Measurements from ENCODE around the gene SUGT1.
"Not testable (repeated sequence)": the region's sequence is repeated elsewhere in the genome, so short reads cannot be mapped to it uniquely, and the experiment has no call there.

SUGT1 gene

GRCh38 chr13:52652196-52652979 lies at the start of gene SUGT1:
Gene SUGT1, plus strand, starts transcription at chr13:52652836. Its CDS starts 85 bp downstream, at chr13:52652921.
- peak; percentile 98 for DNase-seq

DNA sequence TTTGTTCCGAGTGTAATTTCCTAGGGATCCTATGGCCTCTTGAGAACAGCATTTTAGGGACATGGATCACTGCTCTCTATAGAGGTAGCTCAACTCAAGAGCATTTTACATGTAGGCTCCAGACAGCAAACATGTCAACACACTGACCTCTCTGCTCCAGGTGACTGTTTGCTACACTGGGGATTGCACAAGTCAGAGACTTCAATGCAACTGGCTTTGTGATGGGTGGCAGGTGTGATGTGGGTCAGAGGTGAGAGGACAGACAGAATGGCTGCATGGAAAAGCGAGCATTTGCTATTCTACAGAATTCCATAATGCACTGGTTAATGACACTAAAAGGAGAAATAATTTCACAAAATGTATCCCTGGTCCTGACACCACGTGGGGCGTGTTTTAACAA lies 49.3 kb upstream of the SUGT1 start:
- DNase-seq = not testable (repeated sequence)

DNA sequence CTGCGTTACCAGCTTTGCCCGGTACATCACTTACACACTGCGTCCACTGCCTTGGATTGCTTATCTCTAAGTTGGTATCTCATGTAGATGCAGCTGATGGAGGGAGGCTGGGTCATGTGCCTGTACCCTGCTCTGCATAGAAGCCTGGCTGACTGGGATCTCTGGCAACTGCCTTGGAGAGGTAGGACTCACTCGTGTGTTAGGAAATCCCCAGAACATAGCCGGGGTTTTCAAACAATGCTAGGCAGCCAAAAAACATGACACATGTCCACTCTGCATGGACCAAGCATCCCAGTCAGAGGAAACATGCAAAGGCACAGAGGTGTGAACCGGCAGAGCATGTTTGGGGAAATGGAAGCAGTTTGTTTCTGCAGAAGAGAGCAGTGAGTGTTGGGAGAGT lies 46.5 kb upstream of the SUGT1 start:
- DNase-seq = not testable (repeated sequence)

- not testable (repeated sequence) for DNase-seq
These were observed 45.8 kb upstream of the SUGT1 start for GRCh38 chr13:52606795-52607194.

GRCh38 chr13:52608184-52608583 lies 44.5 kb upstream of the SUGT1 start:
- not testable (repeated sequence) for DNase-seq

DNA sequence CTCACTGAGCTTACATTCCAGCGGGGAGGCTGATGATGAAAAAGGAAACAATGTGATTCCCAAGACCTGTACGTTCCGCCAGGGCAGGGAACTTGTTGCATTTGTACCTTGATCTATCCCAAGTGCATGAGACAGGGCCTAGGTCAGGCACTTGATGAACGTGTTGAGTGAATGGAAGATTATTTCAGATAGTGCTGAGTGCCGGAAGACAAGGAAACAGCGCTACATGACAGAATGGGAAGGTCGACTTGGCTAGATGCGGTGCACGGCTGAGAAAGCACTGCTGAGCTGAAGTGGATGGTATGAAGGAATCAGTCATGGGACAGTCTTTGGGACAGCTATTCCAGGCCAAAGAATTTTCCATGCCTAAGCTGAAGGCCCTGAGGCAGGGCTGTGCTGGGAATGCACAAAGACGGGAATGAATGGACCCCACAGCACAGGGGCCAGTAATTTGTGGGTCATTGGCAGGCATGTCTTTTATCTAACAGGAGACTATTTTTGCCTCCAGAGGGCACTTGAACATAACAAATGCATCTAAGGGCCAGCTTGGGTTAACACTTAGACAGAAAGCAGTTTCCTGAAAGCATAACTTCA lies 43.5 kb upstream of the SUGT1 start:
- DNase-seq = peak; percentile 38

DNA sequence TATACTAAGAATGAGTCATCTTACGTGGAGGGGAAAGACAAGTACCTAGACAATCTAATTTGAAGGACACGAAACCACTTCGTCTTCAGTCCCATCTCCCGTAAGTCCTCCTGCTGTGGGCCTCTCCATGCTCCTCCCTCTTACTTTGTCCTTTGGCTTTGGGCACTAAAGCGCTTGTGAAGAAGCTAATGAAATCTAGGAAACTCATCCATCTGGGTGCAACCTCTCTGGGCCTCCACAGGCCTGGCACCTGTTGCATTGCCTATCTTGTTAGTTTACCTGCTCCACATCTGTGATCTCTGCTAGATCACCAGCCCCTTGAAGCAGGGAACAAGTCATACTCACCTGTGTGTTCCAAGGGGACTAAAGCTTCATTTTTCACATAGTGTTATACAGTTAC lies 42.5 kb upstream of the SUGT1 start:
- DNase-seq = not testable (repeated sequence)

GRCh38 chr13:52615134-52615801 lies 37.4 kb upstream of the SUGT1 start:
- DNase-seq = no peak

DNA sequence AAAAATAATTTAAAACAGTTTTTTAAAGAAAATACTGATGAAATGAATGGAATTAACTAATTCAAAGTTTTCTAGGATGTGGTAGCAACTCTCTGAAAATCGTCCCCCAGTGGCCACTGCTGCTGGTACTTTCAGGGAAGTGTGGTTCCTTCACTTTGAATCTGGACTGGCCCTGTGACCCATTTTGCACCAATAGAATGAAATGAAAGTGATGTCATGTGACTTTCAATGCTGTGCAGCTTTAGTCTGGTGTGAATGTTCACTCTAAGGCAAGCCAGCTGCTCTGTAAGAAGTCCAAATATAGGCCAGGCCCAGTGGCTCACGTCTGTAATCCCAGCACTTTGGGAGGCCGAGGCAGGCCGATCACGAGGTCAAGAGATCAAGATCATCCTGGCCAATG lies 36.8 kb upstream of the SUGT1 start:
- DNase-seq = no peak

GRCh38 chr13:52617070-52618060 lies 35.3 kb upstream of the SUGT1 start:
- peak; percentile 92 for DNase-seq

DNA sequence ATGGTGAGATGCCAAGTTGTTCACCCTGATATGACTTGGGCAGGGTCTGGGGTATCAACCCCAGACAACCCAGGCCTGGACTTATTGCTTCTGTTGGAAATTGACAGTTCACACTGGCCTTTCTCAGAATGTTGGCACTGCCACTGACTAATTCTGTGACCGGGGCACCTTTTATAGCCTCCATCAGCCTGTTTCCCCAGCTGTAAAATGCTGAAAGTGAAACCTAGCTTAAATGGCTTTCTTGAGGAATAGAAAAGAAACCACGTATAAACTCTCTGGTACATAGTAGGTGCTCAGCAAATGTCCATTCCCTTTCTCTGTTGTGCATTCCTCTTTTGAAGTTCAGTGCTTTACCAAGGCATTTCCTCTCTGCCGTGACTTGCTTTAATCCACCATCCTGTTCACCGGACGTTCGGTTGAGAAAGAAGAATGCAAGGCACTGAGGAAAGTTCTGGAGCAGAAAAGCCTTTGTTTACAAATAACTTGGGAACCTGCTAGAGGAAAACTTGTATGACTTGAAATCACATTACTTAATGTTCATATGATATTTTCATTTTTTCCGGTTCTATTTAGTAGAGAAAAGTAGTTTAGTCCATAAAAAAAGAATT lies 21.4 kb upstream of the SUGT1 start:
- not testable (repeated sequence) for DNase-seq

DNA sequence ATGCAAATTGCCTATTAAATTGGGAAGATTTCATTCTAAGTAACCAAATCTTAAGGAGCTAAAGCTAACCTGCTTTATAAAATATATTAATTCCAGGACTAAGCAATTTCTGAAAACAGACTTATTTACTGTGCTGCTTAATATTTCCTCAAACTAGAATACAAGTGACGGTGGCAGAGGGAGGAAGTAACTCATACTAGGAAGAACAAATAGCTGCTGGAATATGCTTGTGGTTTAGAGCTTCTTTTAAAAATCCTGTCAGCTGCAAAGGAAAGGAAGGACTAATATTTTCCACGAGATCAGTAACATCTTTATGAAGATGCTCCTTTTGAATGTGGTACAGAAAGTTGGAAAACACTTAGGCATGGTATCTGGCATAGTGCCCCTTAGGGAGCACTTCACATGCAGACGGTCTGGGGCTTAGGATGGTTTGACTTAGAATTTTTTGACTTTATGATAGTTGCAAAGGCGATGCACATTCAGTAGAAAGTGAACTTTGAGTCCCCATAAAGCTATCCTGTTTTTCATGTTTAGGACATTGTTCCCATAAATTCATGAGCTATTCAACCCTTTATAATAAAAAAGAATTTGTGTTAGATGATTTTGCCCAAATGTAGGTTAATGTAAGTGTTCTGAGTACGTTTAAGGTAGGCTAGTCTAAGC lies 13.8 kb upstream of the SUGT1 start:
- DNase-seq = no peak

GRCh38 chr13:52642131-52642530 lies 10.5 kb upstream of the SUGT1 start, which contains the start of gene HNRNPA1L2:
Gene HNRNPA1L2, plus strand, starts transcription at chr13:52642431. Its CDS starts 62 bp downstream, at chr13:52642493.
- no peak for DNase-seq

- DNase-seq = no peak
These were observed 8.5 kb upstream of the SUGT1 start for GRCh38 chr13:52644108-52644507.

DNA sequence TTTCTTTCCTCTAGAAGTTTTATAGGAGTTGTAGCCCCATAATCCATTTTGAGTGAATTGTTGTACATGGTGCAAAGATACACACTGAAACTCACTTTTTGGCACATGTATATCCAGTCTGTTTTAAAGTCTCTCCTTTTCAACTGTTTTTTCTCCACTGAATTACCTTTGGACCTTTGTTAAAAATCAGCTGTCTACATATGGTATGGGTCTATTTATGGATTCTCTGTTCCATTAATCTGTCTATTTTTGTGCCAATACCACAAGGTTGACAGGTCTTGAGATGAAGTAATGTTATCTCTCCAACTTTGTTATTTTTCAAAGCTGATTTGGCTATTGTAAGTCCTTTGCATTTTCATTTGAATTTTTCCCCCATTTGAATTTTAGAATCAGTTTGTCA lies 5.7 kb upstream of the SUGT1 start:
- no peak for DNase-seq

DNA sequence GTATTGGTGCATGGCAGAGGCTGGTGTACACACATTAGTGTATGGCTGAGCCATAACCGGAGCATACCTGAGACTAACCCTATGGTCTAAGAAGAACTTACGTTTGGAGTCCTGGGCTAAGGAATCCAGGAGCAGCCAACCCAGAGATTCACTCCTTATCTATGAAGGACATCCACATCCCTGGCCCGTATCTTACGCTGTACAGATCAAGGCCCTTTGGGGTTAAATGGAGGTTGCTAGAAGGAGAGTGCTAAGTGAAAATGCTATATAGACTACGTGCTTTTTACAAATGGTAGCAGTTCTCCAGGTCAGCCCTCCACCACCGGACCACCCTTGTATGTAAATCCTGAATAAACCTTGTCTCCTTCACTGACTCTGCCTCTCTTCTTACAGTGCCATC lies 1.9 kb upstream of the SUGT1 start:
- DNase-seq = no peak

DNA sequence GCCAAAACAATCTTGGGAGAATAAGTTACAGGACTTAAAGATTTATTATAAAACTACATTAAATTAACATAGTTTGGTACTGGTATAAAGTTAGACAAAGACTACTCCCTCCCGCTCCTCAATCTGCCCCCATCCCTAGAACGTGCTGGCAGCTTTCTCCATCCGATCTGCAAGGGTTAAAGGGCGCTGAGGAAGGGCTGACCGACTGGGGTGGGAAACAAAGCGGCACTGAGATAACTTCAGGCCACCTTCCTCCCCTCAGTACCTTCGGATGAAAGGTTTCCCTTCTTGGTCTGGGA lies 790 bp upstream of the SUGT1 start:
- no peak for DNase-seq

DNA sequence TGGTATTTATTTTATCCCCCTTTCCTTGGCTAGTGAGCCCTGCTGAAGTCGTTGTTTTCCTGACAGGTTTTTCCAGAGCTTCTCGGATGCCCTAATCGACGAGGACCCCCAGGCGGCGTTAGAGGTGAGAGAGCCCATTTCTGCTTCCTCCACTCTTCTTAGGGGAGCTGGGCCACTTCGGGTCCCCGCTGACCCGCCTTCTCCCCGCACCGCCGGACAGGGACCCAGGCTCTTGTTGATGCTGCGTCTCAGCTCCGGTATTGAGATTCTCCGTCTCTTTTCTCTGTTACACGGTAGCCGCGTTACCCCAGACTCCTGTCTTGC lies 306 bp downstream of the SUGT1 start:
- no peak for DNase-seq

- no peak for DNase-seq
These were observed 6.7 kb downstream of the SUGT1 start for GRCh38 chr13:52659340-52659739.

DNA sequence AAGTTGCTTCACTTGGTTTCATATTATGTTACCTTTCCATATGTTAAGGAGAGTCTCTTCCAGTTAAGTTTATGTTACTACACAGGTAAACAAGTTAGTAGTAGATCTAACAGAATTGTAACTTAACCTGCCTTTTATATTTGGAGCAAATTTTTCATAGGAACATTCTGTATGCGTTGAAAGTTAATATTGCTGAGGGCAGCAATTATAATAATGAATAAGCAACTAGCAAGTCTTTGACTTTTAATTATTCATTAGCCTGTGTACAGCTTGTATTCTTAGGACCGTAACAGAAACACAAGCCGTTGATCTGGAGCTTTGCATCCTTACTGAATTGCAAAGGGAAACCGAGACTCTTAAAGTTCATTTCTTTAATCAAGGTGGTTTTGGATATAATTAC lies 11.6 kb downstream of the SUGT1 start:
- no peak for DNase-seq

- peak; percentile 7 for DNase-seq
These were observed 12.7 kb downstream of the SUGT1 start for GRCh38 chr13:52665325-52665724.

- DNase-seq = no peak
These were observed 17.0 kb downstream of the SUGT1 start for GRCh38 chr13:52669677-52670076.

Measured in activated CD4-positive, alpha-beta T cell treated with anti-CD3 and anti-CD28 coated beads, Interleukin-10, Interleukin-2, amounts not matched to agents 100 ng/mL and 50 ng/mL, durations not matched to agents 16 hours and 8 hours (primary cell).